AG08395 (cell line): ENCODE data around the gene CD44.

ENCODE experiments used
- DNase-seq: peaks from one replicate; pipeline ENCODE4 v3.0.0; 2012; ENCODE audit warnings: mixed read lengths, low spot score

CD44 gene

DNA sequence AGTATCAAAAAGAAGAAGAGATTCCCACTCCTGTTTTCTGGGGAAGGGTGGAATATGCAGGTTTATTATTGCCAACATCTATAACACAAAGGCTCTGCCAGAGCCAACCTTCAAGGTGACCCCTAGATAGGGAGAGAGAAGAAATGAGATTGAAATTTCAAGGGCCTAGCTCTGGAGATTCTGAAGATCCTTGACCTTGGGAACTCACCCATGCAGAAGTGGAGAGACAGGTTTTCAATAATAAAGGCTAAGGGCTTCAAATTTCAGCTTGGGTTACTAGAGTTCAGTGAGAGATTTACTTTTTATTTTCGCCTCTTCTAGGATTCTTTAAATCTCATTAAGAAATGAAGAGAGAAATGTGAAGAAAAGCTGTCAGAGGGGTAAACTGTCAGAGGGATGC, 98.4 kb downstream of the CD44 start:
- DNase-seq = no peak

GRCh38 chr11:35237860-35238715, 99.1 kb downstream of the CD44 start:
- no peak for DNase-seq

DNA sequence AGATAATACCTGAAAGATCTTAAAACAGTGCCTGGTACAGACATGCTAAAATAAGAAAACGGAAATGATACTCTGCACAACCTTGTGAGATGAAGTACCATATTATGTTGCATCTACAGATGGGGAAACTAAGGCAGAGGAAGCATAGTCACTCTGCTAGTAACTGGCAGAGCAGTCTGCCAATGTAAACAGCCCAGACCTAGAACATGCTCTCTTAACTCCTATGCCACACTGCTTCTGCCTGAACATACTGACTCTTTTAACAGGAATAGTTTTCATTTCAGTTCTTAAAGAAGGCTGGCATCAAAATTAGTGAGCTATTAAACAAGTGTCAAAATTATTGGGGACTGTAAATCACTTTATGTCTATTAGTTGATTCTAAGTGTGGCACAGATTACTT, 99.9 kb downstream of the CD44 start:
- no peak for DNase-seq

DNA sequence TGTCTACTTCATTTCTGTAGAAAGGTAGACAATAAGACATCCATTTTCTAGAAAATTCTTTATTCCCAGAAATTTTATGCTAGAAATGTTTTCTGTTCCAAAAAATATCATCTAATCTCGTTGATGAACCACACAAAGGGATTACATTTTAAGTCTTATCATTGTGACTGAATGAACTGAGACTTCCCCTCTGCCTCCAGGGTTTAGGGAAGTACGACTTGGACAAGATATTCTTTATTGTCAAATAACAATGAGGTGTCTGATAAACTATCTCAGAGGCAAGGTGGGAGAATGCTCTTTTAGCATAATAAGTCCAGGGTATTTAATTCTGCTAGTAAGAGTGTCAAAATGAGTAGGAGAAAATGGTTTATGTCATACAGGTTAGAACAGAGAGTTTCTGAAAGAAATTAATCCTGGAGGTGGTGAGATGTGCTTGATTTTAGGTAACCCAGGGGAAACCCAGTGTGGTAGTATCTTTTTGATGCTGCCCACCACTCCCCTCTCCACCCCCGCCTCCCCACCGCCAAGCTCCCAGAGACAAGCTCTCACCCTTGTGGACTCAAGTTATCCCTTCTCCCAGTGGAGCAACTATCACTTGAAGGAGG, 100.6 kb downstream of the CD44 start:
- DNase-seq = no peak

DNA sequence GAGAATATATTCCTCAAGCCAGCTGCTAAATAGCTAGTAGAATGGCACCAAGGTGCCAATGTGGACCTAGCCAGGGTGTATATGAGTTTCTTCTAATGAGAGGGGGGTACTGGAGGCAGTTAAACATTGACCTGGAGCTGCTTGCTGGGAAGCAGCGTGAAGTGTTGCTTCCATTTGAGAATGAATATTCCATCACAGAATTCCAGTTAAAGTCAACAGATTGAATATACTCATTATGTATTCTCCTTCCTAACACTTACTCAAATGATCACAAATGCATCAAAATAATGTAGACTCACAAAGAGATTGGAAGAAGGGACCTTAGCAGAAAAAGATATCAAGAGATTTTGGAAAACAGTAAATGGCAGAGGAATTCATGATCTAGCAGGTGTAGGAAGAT, 102.1 kb downstream of the CD44 start:
- no peak for DNase-seq

GRCh38 chr11:35241531-35241930, 102.6 kb downstream of the CD44 start:
- no peak for DNase-seq

DNA sequence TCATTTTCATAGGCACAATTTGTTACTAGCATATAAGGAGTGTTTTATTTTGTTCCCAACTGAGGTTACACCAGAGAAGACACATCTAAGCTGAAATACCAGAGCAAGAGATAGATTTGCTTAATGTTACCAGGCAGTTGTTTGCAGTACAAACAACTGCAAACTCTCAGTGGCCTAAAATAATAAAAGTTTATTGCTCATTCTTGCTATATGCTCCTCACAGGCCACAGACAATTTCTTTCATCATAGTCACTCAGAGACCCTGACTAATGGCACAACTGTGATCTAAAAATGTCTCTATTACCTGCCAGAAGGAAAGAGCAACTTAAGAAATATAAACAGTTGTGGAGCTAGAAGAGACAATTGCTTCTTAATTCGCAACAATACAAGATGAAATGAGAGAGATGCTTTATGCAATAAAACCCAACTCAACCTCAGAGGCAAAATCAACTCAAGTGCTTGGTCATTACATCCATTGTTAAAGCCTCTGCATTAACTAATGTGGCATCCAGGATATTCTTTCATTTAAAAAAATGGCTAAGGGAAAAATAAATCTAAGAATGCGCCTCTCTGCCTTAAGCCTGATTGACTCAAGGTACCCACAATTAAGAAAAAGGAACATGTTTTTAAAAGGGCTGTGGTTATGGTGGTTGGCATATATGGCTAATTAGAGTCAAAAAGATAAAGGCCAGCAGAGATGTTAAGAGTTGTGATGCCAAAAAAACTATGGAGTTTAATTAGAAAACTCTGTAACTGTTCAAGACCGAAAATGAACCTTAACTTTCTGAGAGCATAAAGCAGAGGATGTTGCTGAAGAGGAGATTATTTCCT, 103.7 kb downstream of the CD44 start:
- no peak for DNase-seq

- no peak for DNase-seq
Observed at GRCh38 chr11:35243774-35244173, 104.8 kb downstream of the CD44 start.

GRCh38 chr11:35245056-35245455, 106.1 kb downstream of the CD44 start:
- DNase-seq = no peak

GRCh38 chr11:35245786-35246185, 106.8 kb downstream of the CD44 start:
- DNase-seq = no peak

- peak; percentile 70 for DNase-seq
Observed at GRCh38 chr11:35246745-35247144, 107.8 kb downstream of the CD44 start.

GRCh38 chr11:35247428-35247827, 108.5 kb downstream of the CD44 start:
- DNase-seq = no peak

- DNase-seq = no peak
Observed at GRCh38 chr11:35247863-35248262, 108.9 kb downstream of the CD44 start.

DNA sequence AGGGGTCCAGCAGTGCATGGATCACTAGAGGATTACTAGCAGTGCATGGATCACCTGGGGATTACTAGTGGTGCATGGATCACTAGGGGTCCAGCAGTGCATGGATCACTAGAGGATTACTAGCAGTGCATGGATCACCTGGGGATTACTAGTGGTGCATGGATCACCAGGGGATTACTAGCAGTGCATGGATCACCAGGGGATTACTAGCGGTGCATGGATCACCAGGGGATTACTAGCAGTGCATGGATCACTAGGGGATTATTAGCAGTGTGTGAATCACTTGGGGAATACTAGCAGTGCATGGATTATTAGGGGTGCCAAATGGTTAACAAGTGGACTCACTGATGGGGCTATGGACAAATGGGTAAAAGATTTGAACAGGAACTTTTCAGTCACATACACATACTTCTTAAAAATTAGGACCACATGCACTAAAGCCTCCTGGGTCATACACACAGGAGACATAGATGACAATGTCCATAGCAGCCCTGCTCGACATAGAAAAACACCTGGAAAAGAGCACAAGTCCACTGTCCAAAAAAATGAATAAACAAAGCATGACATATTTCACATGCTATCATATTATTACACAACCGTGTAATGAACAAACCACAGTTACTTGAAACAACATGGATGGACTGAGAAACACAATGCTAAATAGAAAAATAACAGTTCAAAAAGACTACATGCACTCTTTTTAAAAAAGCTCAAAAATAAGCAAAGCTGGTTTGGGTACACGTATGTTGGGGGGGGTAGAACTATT, 109.8 kb downstream of the CD44 start:
- no peak for DNase-seq

DNA sequence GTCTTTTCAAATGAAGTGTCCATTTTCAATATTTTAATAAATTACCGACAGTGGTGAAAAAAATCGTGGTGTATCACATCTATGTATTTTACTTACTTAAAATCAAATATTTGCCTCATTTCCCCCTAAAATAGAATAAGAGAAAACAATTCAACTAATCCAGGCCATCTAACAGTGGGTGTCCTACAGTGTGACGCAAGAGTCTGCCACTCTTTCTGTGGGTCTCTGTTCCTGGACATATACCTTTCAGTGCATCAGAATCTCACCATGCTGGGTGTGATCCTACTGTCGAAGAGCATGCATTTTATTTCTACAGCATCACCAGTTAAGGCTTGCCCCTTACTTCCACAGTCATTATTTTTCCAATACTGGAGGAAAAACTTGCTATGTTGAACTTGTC, 111.2 kb downstream of the CD44 start:
- DNase-seq = no peak

- DNase-seq = no peak
Observed at GRCh38 chr11:35250621-35251020, 111.7 kb downstream of the CD44 start.

DNA sequence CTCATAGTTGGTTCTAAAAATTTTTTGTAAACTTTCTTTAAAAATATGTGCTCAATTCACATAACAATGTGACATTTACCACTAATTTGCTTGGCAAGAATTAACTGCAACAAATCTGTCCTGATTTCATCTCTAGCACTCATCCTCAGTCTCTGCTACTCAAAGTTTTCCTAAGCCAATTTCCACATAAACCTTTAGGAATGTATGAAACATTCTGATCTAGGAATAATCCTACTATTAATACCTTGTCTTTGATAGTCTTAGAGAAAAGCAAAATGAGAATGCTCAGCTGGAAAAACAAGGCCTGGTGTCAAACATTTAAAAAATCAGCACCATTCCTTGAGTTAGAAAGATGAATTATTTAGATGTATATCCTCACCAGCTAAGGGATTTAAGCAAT, 114.3 kb downstream of the CD44 start:
- peak; percentile 60 for DNase-seq

DNA sequence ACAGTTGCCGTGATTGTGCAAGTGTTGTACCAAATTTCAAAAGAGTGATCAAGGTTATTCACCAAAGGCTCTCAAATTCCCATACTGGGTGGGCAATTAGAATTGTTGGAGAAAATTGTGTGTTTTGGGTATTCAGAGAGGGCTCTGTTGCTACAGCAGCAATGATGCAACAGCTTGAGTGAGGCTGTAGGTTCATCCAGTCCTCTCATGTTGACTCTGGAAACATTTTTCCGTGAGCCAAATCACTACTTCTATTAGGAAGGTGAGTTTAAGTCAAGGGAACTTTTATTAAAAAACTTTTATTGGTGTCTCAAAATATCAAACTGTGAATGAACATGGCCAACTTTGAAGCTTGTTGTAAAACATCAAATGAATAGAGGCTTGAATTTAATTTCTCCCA, 116.5 kb downstream of the CD44 start:
- DNase-seq = no peak

- no peak for DNase-seq
Observed at GRCh38 chr11:35256296-35256695, 117.3 kb downstream of the CD44 start.

GRCh38 chr11:35257281-35257680, 118.3 kb downstream of the CD44 start:
- DNase-seq = no peak

DNA sequence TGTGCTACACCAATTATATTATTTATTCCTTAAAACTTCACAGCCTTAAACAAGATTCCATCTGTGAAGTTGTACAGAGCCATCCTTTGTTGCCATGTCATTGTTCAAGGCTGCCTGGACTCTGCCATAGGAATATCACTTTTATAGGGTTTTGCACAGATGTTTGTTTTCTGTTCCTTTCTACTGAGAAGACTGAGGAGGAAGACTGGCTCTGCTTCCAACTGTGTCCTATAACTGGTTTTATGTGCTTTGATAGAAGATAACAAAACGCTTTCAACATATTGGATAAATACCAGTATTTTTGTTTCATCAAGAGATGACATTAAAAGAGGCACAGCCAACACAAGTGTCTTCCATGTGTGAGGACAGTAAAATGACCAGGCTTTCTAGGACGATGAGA, 120.6 kb downstream of the CD44 start:
- DNase-seq = no peak

GRCh38 chr11:35260342-35260985, 121.5 kb downstream of the CD44 start:
- DNase-seq = peak; percentile 85
